Endothelial cell of umbilical vein (primary cell): Measurements from ENCODE around the gene KIAA1549. TPM values are rescaled to one million over a fixed set of nuclear protein-coding genes. Genes with fewer than 3 reads are reported as not detected.

ENCODE experiments used
- BruUV-seq: library from RNA; stranded (reverse); fragments of 400-500 nt; replicated peaks from 2 replicates; lab custom pipeline; 2021; lab: Mats Ljungman, UMichigan
- CTCF ChIA-PET: fragments of 300-600, 350-600 bp; sonication (Branson Sonifier 250); formaldehyde crosslinking; loops from one replicate; lab custom pipeline; 2021; ENCODE audit warnings: antibody characterized with exemption, inconsistent platforms; lab: Charles Lee
- POLR2A ChIA-PET: fragments of 300-600, 350-600 bp; sonication (Branson Sonifier 250); formaldehyde crosslinking; loops from one replicate; lab custom pipeline; 2021; ENCODE audit warnings: antibody characterized with exemption, inconsistent platforms; lab: Charles Lee
- DNase-seq: peaks from one replicate; pipeline ENCODE4 v3.0.0-alpha.2; 2011; ENCODE audit warnings: low read depth, low spot score
- FAIRE-seq: peaks from 2 replicates; lab custom pipeline; 2011; peaks lifted over from hg19 to GRCh38; lab: Jason Lieb, UNC
- H2AFZ ChIP-seq: 2 replicates; pipeline ENCODE4 v1.6.0; 2012; ENCODE audit warnings: low read depth, low read length, control low read depth, inconsistent platforms
- H3K27ac ChIP-seq: 2 replicates; pipeline ENCODE4 v1.5.1; 2011; ENCODE audit warnings: low read depth, mild to moderate bottlenecking, control low read depth, low read length, moderate library complexity; ENCODE audit not compliant: insufficient read depth
- H3K27me3 ChIP-seq, 2 experiments: 2 replicates each; pipeline versions ENCODE4 v1.6.0 to v1.6.1; 2011; ENCODE audit warnings: low read length in 2 of 2, mixed read lengths in 1 of 2; ENCODE audit not compliant: control insufficient read depth in 2 of 2, insufficient read depth in 2 of 2
- H3K36me3 ChIP-seq, 2 experiments: 2 replicates in 1 of 2; 3 replicates in 1 of 2; pipeline ENCODE4 v1.5.1; 2011; ENCODE audit warnings: low read length in 2 of 2, mild to moderate bottlenecking in 1 of 2, moderate library complexity in 1 of 2; ENCODE audit not compliant: control insufficient read depth in 2 of 2, insufficient read depth in 2 of 2; ENCODE audit errors: extremely low read depth in 1 of 2
- H3K4me1 ChIP-seq: 3 replicates; pipeline ENCODE4 v1.5.1; 2011; ENCODE audit warnings: mild to moderate bottlenecking, low read length; ENCODE audit not compliant: control insufficient read depth, insufficient read depth; ENCODE audit errors: extremely low read depth
- H3K4me2 ChIP-seq: 2 replicates; pipeline ENCODE4 v1.6.1; 2011; ENCODE audit warnings: low read length, control low read depth, mixed read lengths; ENCODE audit not compliant: insufficient read depth
- H3K4me3 ChIP-seq, 3 experiments: fragments of 200-600 bp in 1 of 3; sonication (generic), shearing (Covaris generic) in 1 of 3; replicated peaks in 1 of 3; 2 replicates each; pipeline ENCODE4 v1.5.1; 2011 to 2016; ENCODE audit warnings: control low read depth in 3 of 3, low read length in 3 of 3, mild to moderate bottlenecking in 2 of 3, inconsistent platforms in 1 of 3, low read depth in 1 of 3, moderate library complexity in 1 of 3; ENCODE audit not compliant: insufficient read depth in 1 of 3
- H3K79me2 ChIP-seq: 2 replicates; pipeline ENCODE4 v1.6.0; 2012; ENCODE audit warnings: low read length, inconsistent platforms; ENCODE audit not compliant: control insufficient read depth, insufficient read depth
- H3K9ac ChIP-seq: replicated peaks from 2 replicates; pipeline ENCODE3; 2011; ENCODE audit warnings: low read length, control low read depth; ENCODE audit not compliant: insufficient read depth; ENCODE audit errors: extremely low read depth
- H3K9me1 ChIP-seq: replicated peaks from 3 replicates; pipeline ENCODE4 v1.6.0; 2011; ENCODE audit warnings: mild to moderate bottlenecking, low read length; ENCODE audit not compliant: control insufficient read depth, insufficient read depth; ENCODE audit errors: extremely low read depth
- H3K9me3 ChIP-seq: replicated peaks from 2 replicates; pipeline ENCODE4 v1.5.1; 2012; ENCODE audit warnings: low read length, inconsistent platforms; ENCODE audit not compliant: control insufficient read depth, insufficient read depth
- H4K20me1 ChIP-seq: replicated peaks from 2 replicates; pipeline ENCODE3; 2011; ENCODE audit warnings: mild to moderate bottlenecking, low read length; ENCODE audit not compliant: control insufficient read depth, insufficient read depth; ENCODE audit errors: extremely low read depth
- CTCF ChIP-seq, 2 donors: IDR thresholded peaks; 1 replicate in 1 of 2; 2 replicates in 1 of 2; pipeline ENCODE4 v1.5.1; 2011; ENCODE audit warnings: low read length in 2 of 2, mild to moderate bottlenecking in 2 of 2, moderate library complexity in 2 of 2, control low read depth in 1 of 2, inconsistent platforms in 1 of 2, low read depth in 1 of 2; ENCODE audit not compliant: insufficient read depth in 1 of 2; ENCODE audit errors: extremely low read depth in 1 of 2
- EZH2 ChIP-seq: IDR thresholded peaks from 2 replicates; pipeline ENCODE4 v1.6.1; 2012; ENCODE audit warnings: borderline replicate concordance, low read depth, mild to moderate bottlenecking, moderate library complexity, low read length, inconsistent platforms; ENCODE audit not compliant: severe bottlenecking
- FOS ChIP-seq: IDR thresholded peaks from 2 replicates; pipeline ENCODE4 v1.6.1; 2011; ENCODE audit warnings: mild to moderate bottlenecking, low read length, moderate library complexity, borderline replicate concordance; ENCODE audit not compliant: insufficient read depth
- GATA2 ChIP-seq: IDR thresholded peaks from 2 replicates; pipeline ENCODE4 v1.7.0; 2011; ENCODE audit warnings: low read depth, mild to moderate bottlenecking, moderate library complexity, mixed read lengths, low read length; ENCODE audit not compliant: insufficient read length, insufficient read depth
- JUN ChIP-seq: IDR thresholded peaks from 2 replicates; pipeline ENCODE4 v1.6.1; 2011; ENCODE audit warnings: borderline replicate concordance, low read depth; ENCODE audit not compliant: insufficient read length, insufficient read depth
- MAX ChIP-seq: IDR thresholded peaks from 2 replicates; pipeline ENCODE4 v1.6.1; 2011; ENCODE audit not compliant: insufficient read depth, insufficient read length
- MYC ChIP-seq: IDR thresholded peaks from one replicate; pipeline ENCODE4 v1.6.1; 2011; ENCODE audit warnings: mild to moderate bottlenecking, low read depth, low read length
- POLR2A ChIP-seq: IDR thresholded peaks from 2 replicates; pipeline ENCODE4 v1.6.1; 2012; ENCODE audit warnings: low read depth, mild to moderate bottlenecking, control low read depth, low read length
- POLR2AphosphoS5 ChIP-seq: IDR thresholded peaks from 2 replicates; pipeline ENCODE4 v1.6.1; 2012; ENCODE audit warnings: low read depth, mild to moderate bottlenecking, control low read depth, low read length, moderate library complexity; ENCODE audit not compliant: insufficient read depth
- dilution Hi-C: fragments of 300-500 bp; cut with MboI; formaldehyde crosslinking; loops from one replicate; pipeline ENCODE4 v1.15.0; 2019; ENCODE audit warnings: low sequenced_read_pairs; ENCODE audit not compliant: extremely low pct_ligation_motif_present
- intact Hi-C: fragments of 100-400 bp; cut with micrococcal nuclease; formaldehyde crosslinking; loops from one replicate; pipeline ENCODE4 v1.10.0; 2022
- polyA plus RNA-seq, 4 experiments: library from polyadenylated mRNA; depleted of rRNA in 3 of 4; stranded (reverse) in 3 of 4; unstranded in 1 of 4; fragments of >200 nt; gene quantifications; 2 replicates each; pipeline versions ENCODE4 v1.2.1 to v1.2.3, GENCODE V29; 2011 to 2012; ENCODE audit warnings: missing spikeins in 1 of 4
- total RNA-seq: library from RNA; stranded (reverse); gene quantifications from 2 replicates; pipeline ENCODE4 v1.2.3, GENCODE V29; 2021

KIAA1549 gene
- total and polyA plus RNA-seq, 2 donors (not counting 3 experiments of a cell fraction or from before 2014, with no cell fraction given) = 4.6 to 10.9 TPM

- DNase-seq = no peak
Observed at GRCh38 chr7:138890499-138891445, 90.4 kb downstream of the KIAA1549 start.

More at GRCh38 chr7:138890499-138891445, 90.4 kb downstream of the KIAA1549 start:
- Histone ChIP-seq H3K9me1 (no peaks in the 10 kb centered on the region), H3K4me3 (no peak overlapping the region), H3K9me3 (no peaks in the 10 kb centered on the region), H3K9ac (no peak overlapping the region), H3K4me1 (no peaks in the 10 kb centered on the region), H3K27ac (no peak overlapping the region), H3K27me3 (no peaks in the 10 kb centered on the region), H3K36me3 (no peaks in the 10 kb centered on the region), H3K4me2 (no peak overlapping the region), H4K20me1 (no peaks in the 10 kb centered on the region), H3K79me2 (no peaks in the 10 kb centered on the region), H2AFZ (no peak overlapping the region)
- FAIRE-seq = no peak
- dilution Hi-C loops (no loop called here), intact Hi-C loops (no loop called here)
- ChIA-PET POLR2A (no interaction called here), CTCF (no interaction called here)
- BruUV-seq = no TSS peak
- TF ChIP-seq MYC (no peak), POLR2A (no peak), MAX (no peak), EZH2 (no peak), CTCF (IDR thresholded peaks at IDR 0.05; ENCODE audit: extremely low read depth in 1 of 2, insufficient read depth in 1 of 2, low read depth in 1 of 2, low read length in 2 of 2) (no peak), JUN (no peak), FOS (no peak), GATA2 (no peak), POLR2AphosphoS5 (no peak)
